Measurements from ENCODE around the gene PRPF6.
A peak's percentile ranks its signal among the peaks of the same experiment; 100 is the strongest.
"Not testable (repeated sequence)": the region's sequence is repeated elsewhere in the genome, so short reads cannot be mapped to it uniquely, and the experiment has no call there.

Gene PRPF6

DNA sequence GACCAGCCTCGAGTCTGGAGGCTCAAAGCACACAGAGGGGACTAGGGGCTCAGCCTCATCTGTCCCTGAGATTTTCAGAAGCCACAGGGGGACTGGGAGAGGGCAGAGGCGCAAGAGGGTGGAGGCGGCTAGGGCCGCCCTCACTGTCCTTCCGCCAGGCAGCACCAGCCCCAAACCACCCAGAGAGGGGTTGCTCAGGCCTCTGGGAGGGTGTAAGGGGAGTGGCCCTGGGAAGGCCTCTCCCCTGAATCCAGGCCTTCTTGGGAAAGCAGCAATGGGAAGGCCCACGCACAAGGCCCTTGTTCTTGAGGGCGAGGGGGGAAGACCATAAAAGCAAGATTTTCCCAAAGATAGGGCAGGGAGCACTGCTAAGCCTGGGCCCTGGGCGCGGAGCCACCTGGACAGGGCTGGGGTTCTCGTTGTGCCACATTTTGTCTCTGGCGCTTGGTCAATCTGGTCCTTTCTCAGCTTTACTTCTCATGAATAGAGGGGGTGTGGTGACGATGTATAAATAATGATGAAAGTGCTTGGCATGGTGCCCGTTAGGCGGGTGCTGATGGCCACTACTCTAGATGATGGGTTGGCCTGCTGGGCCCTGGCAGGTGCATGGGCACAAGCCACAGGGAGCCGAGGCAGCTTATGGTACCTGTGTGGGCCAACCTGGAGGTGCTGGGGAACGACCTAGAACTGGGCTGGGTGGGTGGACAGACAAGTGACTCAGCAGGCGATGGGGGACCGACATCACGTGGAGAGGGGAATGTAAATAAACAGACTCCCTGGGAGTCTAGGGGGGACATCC lies 6.3 kb upstream of the PRPF6 start:
- DNase-seq, result no peak

DNA sequence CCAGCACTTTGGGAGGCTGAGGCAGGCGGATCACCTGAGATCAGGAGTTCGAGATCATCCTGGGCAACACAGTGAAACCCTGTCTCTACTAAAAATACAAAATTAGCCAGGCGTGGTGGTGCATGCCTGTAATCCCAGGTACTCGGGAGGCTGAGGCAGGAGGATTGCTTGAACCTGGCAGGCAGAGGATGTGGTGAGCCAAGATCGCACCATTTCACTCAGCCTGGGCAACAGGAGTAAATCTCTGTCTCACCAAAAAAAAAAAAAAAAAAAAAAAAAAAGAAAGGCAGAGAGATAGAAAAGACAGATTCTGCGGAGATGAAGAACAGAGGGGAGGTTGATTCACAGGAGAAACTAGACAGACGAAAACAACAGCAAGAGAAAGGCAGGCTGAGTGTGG lies 4.4 kb upstream of the PRPF6 start:
- not testable (repeated sequence) for DNase-seq

DNA sequence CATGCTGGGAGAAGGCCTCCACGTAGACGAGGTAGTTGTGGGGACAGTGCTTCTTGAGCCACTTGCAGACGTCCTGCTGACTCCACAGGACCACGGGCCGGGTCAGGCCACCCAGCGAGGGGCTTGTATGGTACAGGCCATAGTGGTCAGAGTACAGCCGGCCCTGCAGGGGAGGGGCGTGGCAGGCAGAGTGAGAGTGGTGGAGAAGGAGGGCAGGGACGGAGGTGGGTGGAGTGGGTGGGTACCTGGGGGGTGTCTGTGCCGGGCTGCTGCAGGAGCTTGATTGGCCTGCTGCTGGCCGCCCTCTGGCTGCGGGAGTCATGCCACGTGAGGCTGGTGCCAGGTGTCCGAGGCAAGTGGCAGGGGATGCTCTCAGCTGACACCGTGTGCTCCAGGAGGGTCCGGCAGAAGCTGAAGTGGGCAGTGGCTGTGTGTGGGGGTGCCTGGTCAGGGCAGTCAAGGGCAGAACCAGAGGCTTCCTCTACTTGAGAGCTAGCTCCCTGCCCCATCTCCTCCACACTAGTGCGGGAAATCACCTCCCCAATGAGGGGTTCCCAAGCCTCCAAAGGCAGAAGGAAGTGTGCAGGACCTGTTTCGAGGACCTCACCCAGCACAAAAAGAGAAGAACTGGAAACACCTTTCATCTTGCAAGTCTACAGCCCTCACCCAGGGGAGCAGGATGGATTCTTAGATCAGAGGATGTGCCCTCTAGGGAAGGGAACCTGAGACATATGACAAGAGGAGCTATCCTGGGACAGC lies 3.8 kb upstream of the PRPF6 start:
- no peak for DNase-seq

DNA sequence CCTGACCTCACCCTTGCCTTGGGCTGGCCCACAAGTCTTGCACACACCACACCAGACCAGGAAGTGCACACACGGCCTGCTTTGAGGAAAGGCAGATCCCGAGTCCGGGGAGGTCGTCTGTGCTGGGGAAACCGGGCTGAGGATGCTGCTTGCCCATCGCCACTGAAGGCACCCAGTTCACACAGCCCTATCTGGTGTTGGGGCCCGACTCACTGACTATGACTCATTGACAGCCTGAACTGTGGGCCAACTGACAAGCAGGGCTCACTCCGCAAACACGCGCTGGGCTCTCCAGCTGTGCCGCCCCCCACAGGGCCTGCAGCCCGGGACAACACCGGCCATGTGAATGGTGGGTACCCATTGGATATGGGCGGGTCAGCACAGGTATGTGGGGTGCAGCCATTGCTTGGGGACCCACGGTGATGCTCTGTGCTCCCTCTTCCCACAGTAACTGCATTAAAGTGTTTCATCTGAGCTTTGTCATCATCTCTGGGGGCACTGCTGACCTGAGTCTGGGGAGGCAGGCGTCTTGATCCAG lies 3.1 kb upstream of the PRPF6 start:
- DNase-seq, result peak; percentile 67

DNA sequence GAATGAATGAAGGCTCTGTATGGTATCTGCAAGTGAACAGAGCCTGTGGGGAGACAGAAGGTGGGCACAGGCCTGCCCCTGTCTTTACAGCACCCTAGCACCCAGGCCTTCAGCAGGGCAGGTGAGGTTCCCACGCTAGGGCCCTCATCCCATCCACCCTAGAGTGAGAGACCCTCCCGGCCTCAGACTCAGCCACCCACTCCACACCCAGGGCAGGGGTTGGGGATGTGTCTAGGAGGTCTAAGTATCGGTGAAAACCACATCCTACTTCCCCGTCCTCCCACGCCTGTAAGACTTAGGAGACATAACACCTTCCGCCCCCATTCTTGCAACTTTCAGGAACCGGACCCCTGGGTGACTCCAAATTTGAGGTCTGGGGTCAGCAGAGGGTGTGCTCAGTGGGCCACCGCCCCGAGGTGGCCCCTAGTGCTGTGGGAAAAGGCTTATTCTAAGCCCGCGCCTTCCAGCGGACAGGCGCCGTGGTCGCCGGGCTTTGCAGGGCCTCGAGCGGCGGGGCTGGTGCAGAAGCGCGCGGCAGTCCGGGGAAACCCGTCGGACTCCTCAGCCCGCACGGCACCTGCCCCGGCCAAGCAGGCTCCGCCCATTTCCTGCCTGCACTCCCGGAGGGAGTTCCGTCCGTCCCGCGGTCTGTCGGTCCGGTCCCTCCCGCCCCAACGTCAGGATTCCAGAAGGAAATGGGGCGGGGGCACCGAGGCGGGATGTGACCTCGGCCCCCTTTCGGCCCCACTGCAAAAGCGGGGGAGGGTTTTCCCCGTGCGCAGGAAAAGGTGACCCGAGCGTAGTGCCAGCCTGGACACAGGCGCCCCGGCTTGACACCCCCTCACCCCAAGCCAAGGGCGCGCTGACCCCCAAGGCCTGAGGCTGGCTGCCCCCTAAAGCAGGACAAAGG lies 2.4 kb upstream of the PRPF6 start:
- peak; percentile 29 for DNase-seq

DNA sequence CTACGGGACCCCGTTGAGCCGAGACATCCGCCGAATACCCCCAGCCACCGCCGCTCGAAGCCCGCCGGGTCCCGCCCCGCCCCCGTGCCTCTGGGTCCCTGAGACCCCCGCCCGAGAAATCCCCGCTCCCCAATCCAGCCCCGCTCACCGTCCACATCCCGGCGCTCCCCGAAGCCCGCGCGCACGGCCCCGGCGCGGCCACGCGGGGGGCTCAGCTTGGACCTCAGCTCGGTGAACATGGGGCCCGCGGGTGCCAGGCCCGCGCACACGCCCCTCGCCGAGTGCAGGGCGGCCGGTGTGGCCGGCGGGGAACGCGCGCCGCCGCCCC lies 1.7 kb upstream of the PRPF6 start:
- DNase-seq, result no peak

DNA sequence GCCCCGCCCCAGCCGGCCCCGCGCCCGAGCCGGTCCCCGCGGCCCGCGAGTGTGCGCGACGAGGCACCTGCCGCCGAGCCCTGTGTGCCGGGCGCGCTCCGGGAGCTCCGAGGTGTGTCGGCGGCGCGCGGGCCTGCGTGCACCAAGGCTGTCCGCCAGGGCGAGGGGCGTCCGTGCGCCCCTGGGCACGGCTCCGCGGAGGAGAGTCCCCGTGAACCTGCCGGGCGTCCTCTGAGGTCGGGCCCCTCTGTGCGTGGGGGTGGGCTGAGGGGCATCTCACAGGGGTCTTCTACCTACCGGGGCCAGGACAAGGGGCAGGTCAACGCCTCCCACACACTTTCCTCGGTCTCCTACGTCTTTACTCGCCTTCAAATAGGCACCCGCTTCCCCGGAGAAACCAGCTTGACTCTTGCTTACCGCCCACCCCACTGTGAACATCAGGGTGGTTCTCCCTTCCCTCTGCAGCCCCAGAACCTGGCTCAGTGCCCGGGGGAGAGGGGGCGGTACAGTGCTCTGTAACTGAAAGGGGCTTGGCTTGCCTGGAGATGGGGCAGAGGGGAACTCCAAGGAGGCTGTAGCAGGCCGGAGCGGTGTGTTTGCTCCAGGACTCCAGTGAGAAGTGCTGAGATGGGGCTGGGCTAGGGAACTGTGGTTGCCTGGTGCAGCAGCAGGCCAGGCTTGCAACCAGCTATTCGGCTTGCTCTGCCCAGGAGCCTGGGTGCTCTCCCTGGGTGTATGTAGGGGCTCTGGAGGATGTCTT lies 1.2 kb upstream of the PRPF6 start, which contains the start of gene SAMD10:
TSS of gene SAMD10 (minus strand) at position 86 of the 760 bp plus-strand sequence. CDS start 175 bp downstream, outside the sequence.
- DNase-seq, result peak; percentile 77

DNA sequence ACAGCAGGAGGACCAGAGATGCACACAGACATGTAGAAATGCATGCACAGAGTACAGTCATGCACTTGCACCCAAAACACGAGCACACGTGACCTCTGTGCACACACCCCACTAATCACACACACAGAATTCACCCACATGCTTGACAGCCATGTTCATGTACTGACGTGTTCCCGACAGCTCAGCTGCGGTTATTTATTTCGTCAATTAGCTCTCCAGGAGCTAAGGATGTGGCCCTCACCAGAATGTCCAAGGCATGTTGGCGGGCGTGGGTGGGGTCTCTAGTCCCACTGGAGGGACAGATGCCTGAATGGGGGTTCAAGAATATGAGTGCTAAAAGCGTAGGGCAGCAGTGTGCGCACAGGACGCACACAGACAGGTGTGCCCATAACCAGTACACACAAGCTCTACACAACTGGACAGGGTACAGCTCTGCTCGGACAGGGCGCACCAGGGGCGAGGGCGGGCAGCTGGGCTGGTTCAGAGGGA lies 571 bp upstream of the PRPF6 start:
- peak; percentile 37 for DNase-seq

DNA sequence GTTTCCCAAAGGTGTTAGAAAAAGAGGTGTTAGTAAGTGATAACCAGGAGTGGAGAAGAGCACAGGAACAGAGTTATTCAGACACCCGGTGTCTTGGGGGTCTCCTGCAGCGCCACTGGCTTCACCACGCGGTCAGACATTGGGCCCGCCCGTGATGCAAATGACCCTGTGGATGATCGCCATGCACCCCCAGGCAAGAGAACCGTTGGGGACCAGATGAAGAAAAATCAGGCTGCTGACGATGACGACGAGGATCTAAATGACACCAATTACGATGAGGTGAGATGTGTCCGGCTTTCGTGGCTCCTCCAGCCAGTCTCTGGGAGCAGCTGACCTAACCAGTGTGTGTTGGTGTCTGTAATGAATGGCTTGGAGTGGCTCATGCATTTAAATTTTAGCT lies 2.0 kb downstream of the PRPF6 start:
- DNase-seq, result no peak

DNA sequence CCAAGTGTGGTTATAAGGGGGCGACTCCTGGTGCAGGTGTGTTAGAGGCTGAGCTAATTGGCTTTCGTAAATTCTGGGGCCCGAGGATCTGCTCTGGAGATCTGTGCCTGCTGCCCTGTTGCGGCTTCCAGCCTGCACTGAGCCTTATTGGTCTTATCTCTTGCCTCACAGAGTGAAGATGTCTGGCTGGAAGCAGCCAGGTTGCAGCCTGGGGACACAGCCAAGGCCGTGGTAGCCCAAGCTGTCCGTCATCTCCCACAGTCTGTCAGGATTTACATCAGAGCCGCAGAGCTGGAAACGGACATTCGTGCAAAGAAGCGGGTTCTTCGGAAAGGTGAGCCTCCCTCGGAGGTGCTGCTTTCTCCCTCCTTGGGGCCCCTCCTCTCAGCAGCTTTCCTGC lies 20.0 kb downstream of the PRPF6 start:
- no peak for DNase-seq

DNA sequence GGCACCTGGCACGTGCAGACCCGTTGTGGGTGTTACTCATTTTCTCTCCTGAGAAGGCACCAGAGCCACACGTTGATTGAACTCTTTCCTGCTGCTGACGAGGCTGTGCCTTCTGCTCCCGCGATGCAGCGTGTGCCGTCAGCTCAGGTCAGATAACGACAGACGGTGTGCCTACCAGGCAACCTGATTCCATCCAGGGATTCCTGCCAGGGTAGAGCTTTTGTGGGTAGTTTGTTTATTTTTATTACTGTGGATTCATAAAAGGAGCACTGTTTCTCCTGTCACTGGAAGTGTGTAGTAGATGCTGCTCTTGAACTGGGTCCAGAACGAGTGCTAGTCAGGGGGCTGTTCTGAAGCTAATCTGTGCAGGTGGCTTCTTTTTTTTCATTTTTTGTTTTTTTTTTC lies 20.7 kb downstream of the PRPF6 start:
- no peak for DNase-seq

DNA sequence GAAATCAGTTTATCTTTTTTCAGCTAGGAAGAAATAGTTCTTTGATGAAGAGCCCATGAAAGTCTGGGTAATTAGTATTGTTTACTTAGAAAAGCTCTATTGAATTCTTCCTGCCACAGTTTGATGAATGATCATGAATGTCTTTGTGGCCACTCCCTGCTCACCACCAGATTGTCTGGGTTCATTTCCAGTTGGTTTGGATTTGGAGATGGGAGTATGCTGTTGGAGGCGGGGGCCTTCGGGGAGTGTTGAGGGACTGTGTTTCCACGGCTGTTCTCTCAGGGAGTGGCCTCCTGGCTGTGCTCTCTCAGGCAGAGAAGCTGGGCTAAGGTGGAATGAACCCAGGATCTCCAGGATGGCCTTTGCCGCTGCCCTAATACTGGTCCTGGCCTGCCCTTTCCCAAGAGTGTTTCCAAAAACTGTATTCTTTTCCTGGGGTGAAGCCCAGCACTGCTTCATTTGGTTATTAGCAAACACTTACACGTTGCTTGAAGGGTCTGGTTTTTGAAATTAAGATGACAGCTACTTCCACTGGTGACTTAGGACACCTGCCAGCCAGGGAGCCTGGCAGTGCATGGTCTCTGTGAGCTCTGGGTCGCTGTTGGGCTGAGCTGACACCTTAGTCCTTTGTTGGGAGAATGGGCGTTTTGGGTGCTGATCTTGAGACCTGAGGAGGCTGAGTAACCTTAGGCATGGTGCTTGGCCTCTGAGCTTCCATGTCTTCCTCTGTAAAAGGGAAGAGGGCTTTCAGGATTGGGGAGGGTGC lies 23.2 kb downstream of the PRPF6 start:
- no peak for DNase-seq

DNA sequence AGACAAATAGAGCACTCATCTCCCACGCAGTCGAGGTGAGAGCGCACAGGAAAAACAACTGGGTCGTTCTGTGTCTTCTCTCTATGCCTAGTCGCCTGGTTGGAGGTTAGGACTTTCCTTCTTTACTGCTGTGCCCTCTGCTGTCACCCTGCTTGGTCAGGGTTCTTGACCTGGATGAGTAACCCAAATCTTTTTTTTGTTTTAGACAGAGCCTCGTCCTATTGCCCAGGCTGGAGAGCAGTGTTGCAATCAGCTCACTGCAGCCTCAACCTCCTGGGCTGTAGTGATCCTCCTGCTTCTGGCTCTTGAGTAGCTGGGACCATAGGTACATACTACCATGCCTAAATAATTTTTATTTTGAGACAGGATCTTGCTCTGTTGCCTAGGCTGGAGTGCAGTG lies 24.5 kb downstream of the PRPF6 start:
- DNase-seq, result no peak

DNA sequence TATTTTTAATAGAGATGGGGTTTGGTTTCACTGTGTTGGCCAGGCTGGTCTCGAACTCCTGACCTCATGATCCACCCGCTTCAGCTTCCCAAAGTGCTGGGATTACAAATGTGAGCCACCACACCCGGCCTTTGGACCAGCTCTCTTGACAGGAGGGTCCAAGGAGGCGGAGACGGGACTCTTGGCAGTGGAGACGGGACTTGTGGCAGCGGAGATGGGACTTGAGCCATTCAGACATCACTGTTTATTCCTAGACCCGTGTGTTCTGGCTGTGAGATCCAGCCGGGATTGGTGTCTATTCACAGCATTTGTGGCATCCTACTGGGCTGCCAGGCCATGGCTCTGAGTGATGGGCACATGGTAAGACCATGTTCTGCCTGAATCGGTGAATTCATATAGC lies 25.6 kb downstream of the PRPF6 start:
- DNase-seq, result no peak

DNA sequence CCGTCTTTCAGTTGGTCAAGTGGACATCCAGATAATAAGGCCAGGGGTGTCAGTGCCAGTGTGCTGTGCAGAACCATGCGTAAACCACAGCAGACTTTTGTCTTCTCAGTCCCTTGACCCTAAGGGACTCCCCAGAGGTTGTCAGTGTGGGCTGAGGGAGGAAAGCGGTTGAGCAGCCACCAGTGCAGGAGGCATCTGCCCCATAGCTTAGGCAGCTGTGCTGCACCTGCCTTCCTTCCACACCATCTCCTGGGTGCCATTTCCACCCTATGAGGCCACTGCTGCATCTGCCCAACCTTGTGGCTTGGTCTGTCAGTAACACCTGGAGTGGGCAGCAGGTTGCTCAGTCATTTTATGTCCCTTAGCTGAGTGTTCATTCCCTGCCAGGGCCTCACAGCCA lies 26.0 kb downstream of the PRPF6 start:
- DNase-seq, result no peak

DNA sequence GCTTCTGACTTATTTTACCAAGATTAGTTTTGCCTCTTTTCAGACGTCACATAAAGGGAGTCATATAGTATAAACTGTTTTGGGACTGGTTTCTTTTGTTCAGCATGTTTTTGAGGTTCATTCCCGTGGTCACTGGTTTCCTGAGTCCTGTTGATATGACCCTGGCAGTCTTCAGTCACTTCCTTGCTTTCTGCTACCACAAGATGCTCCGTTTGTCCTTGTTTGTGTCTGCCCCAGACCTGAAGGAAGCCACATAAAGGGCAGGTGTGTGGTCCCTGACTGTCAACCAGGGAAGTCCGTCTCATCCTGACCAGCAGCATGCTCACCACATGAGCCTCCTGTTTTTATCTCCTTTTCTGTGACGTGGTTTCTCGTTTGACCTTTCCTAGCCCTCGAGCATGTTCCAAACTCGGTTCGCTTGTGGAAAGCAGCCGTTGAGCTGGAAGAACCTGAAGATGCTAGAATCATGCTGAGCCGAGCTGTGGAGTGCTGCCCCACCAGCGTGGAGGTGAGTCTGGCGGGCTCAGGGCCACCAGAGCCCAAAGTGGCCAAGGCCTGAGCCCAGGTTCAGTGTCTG lies 29.0 kb downstream of the PRPF6 start:
- no peak for DNase-seq

DNA sequence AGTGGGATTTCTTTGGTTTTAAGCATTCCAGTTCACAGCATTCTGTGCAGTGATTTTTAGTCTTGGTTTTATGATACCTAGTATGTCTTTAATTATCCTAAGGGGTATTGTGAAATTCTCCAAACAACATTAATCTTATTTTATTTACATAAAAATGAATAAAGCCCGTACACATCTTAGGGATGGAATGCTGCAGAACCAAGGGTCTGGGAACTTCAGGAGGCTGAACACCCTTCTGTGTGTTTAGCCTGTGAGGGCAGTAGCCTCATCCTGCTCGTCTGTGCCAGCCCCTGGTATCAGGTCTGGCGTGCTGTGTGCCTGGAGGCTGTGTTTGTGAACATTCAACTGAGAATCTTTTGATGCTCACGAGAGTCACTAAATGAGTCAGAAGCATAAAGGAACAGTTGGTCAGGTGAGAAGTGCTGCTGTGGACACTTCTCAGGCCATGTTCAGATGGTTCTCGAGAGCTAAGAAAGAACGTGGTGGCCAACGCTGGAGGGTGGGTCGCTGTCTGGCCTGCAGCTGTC lies 29.8 kb downstream of the PRPF6 start:
- no peak for DNase-seq

DNA sequence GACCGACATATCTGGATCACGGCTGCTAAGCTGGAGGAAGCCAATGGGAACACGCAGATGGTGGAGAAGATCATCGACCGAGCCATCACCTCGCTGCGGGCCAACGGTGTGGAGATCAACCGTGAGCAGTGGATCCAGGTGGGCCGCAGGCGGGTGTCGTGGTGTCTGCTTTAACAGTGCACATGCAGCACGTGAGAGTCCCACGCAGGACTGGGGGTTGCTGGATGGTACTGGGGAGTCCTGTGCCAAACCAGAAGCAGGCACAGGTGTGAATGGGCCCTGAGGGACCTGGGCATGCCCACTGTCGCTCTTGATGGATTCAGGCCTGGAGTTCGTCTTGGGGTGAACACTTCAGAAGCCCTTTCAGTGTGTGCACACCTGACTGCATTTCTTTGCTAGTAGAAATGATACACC lies 30.4 kb downstream of the PRPF6 start:
- no peak for DNase-seq

DNA sequence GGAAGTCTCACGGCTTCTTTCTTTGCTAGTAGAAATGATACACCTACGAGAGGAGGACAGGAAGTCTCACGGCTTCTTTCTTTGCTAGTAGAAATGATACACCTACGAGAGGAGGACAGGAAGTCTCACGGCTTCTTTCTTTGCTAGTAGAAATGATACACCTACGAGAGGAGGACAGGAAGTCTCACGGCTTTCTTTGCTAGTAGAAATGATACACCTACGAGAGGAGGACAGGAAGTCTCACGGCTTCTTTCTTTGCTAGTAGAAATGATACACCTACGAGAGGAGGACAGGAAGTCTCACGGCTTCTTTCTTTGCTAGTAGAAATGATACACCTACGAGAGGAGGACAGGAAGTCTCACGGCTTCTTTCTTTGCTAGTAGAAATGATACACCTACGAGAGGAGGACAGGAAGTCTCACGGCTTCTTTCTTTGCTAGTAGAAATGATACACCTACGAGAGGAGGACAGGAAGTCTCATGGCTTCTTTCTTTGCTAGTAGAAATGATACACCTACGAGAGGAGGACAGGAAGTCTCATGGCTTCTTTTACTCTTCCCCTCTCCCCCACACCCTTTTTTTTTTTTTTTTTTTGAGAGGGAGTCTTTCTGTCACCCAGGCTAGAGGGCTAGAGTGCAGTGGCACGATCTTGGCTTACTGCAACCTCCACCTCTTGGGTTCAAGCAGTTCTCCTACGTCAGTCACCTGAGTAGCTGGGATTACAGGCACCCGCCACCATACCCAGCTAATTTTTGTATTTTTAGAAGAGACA lies 31.6 kb downstream of the PRPF6 start:
- not testable (repeated sequence) for DNase-seq

DNA sequence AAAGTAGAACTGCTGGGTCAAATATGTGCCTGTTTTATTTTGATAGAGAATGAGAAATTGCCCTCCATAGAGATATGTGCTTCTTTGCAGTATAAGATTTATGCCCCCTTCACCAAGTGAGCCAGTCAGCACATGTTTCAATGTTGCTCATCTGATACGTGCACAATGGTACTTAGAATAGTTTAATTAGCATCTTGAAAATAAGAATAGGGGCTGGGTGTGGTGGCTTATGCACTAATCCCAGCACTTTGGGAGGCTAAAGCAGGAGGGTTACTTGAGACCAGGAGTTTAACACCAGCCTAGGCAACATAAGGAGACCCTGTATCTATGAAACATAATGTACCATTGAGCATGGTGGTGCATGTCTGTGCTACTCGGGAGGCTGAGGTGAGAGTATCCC lies 34.7 kb downstream of the PRPF6 start:
- DNase-seq, result no peak

Measured in inflammatory macrophage treated with lipopolysaccharide for 4 hours (primary cell).